ENCODE results near the gene AHI1. TPM values are rescaled to one million over a fixed set of nuclear protein-coding genes. Genes with fewer than 3 reads are reported as not detected.
A peak's percentile ranks its signal among the peaks of the same experiment; 100 is the strongest.

The AHI1 gene
- total and polyA plus RNA-seq, 2 of the 13 experiments (the other 11 are each of a cell fraction or from before 2014, with no cell fraction given), result 7.2 to 18.6 TPM

- TF ChIP-seq USF2 (IDR thresholded peaks at IDR 0.05; ENCODE audit: low read depth, low read length) (no peak), USF2 (CRISPR knock-in tag; IDR thresholded peaks at IDR 0.05; ENCODE audit: borderline replicate concordance) (no peak), KMT2B (CRISPR knock-in tag; IDR thresholded peaks at IDR 0.05) (no peak), ZNF598 (CRISPR knock-in tag; IDR thresholded peaks at IDR 0.05; ENCODE audit: borderline replicate concordance) (no peak)
These were observed 85.7 kb downstream of the AHI1 start (continued) for GRCh38 chr6:135411849-135412248.

GRCh38 chr6:135411339-135411738, 86.2 kb downstream of the AHI1 start:
- Histone ChIP-seq H2AFZ (ENCODE audit: low read length) (no peak overlapping the region), H3K27ac (ENCODE audit: extremely low read length, insufficient read depth, low read length) (no peak overlapping the region), H4K20me1 (ENCODE audit: insufficient read depth, low read length) (no peaks in the 10 kb centered on the region), H3K79me2 (ENCODE audit: insufficient read depth, low read length) (no peaks in the 10 kb centered on the region), H3K9ac (ENCODE audit: insufficient read depth, low read depth, low read length) (no peak overlapping the region), H3K36me3 (replicated peaks in 1 of 2; ENCODE audit: control insufficient read depth in 1 of 2, insufficient read depth in 2 of 2, low read length in 2 of 2) (peaks cover 2 to 4% of the 10 kb centered on the region in 2 experiments; a peak in 4 of 5 replicates), H3K4me3 (replicated peaks in 1 of 3; ENCODE audit: insufficient read depth in 1 of 3, low read depth in 2 of 3, low read length in 3 of 3) (no peak overlapping the region), H3K9me3 (ENCODE audit: low read length) (no peaks in the 10 kb centered on the region), H3K4me2 (ENCODE audit: low read depth, low read length) (no peak overlapping the region), H3K4me1 (ENCODE audit: insufficient read depth, low read length) (no peaks in the 10 kb centered on the region), H3K27me3 (ENCODE audit: control insufficient read depth in 1 of 2, insufficient read depth in 2 of 2, low read length in 2 of 2) (no peaks in the 10 kb centered on the region)
- ATAC-seq (no peak), FAIRE-seq (no peak), DNase-seq (ENCODE audit: low spot score) (peak; percentile 3)
- intact Hi-C loops (cut with micrococcal nuclease; ENCODE audit: unreplicated experiment), result no loop called here
- POLR2A ChIA-PET, result no interaction called here
- BruUV-seq (replicated peaks), result no TSS peak
- 92% methylated on average over 2 of the region's 2 CpGs for WGBS (ENCODE audit: low lambda C conversion rate)
- TF ChIP-seq PLRG1 (conservative IDR thresholded peaks at IDR 0.05) (no peak), CTCF (CRISPR knock-in tag; IDR thresholded peaks at IDR 0.05) (0 out of 2 replicates have a peak, but pooled peaks have one; percentile 9), STAG1 (CRISPR knock-in tag; IDR thresholded peaks at IDR 0.05) (0 out of 2 replicates have a peak, but pooled peaks have one; percentile 6), SNAPC4 (CRISPR knock-in tag; IDR thresholded peaks at IDR 0.05) (no peak)
- CTCF ChIA-PET (ENCODE audit: low intra/inter-chr PET ratio, low total read pairs), result no interaction called here
- in situ Hi-C loops (cut with HindIII; ENCODE audit: extremely low pct_ligation_motif_present, low pct_unique_long_range_greater_than_20kb), result no loop called here
